ENCODE measurements around the gene TOM1L2.

Gene TOM1L2

GRCh38 chr17:17994271-17995069 is 22.3 kb upstream of the TOM1L2 start:
- DNase-seq (ENCODE audit: low read depth): no peak

- no peak for DNase-seq (ENCODE audit: low read depth)
Observed at GRCh38 chr17:17993852-17994251, 21.7 kb upstream of the TOM1L2 start.

DNA sequence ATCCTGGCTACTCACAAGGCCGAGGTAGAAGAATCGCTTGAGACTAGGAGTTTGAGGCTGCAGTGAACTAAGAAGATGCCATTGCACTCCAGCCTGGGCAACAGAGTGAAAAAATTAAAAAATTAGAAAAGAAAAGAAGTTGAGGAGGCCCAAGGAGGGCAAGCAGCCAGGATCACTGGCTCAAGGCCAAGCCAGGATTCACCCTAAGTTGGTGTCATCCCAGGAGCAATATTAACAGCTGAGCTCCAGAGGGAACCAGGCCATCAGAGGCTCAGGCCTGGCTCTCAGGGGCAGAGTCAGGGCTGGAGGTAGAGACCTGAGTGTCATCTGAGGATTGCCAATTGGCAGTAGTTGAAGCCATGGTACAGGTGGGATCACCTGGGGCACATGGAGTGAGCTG is 21.2 kb upstream of the TOM1L2 start:
- DNase-seq (ENCODE audit: low read depth): no peak

DNA sequence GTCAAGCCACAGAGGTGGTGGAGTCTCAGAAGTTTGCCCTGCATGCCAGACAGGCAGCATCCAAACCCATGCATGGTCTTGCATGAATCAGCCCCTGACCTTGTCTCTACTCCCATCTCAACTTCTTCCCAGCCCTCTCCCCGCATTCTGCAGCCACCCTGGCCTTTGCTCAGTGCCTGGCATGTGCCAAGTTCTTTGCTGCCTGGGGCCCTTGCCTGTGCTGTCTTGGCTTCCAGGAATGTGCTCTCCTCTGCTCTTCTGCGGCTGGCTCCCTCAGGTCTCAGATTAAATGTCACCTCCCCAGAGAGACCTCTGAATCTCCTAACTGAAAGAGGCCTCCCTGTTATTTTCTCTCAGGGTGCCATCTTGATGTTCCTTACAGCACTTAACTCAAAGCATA is 18.1 kb upstream of the TOM1L2 start:
- DNase-seq (ENCODE audit: low read depth): no peak

DNA sequence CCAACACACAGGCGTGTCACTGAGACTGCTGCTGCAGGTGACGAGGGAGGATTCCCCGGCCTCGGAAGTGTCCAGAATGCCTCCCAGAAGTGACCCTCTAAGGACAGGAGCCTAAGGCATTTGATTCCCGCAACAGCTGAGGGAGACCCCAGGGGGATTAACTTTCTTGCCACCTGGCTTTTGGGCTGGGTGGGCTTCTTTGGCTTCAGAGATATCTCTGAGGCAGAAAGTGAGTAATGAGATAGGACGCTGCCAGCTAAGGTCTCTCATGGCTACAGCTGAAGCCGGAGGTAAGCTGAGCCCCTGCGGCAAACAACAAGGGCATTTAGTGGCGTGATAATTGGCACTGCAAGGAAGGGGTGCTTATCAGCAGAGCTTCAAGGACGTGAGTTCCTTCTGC is 17.4 kb upstream of the TOM1L2 start:
- no peak for DNase-seq (ENCODE audit: low read depth)

- DNase-seq (ENCODE audit: low read depth): no peak
Observed at GRCh38 chr17:17989081-17989480, 16.9 kb upstream of the TOM1L2 start.

DNA sequence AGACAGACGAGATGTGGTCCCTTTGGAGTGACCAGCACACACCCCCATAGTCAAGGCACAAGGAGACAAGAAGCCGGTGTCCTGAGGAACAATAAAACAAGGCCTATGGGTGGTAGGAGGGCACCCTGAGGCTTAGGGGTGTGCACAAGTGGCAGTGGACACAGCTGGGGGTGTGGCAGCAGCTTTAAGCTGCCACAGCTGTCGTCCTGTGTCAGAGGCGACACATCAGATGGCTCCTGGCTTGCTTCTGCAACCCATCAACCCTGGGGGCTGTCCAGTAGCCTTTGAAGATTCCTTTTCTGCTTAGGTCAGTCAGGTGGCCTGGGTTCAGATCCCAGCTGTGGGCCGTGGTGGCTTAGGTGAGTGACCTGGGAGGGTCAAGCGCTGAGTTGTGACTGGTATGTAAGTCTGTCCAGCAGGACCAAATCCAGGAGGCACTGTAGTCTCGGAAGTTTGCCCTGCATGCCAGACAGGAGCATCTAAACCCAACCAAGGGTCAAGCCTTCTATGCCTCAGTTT is 16.3 kb upstream of the TOM1L2 start:
- DNase-seq (ENCODE audit: low read depth): no peak

DNA sequence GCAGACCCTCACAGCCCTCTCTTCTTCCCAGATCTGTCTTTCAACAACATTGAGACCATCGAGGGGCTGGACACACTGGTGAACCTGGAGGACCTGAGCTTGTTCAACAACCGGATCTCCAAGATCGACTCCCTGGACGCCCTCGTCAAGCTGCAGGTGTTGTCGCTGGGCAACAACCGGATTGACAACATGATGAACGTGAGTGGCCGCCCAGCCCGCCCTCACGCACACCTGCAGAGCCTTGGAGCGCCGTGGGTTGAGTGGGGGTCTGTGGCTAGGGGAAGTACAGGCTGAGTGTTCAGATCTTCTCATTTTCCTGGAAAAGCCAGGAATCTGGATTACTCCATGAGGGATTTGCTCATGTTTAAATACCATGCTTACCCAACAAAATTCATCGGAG is 15.7 kb upstream of the TOM1L2 start:
- DNase-seq (ENCODE audit: low read depth): no peak

- no peak for DNase-seq (ENCODE audit: low read depth)
Observed at GRCh38 chr17:17987187-17987896, 15.1 kb upstream of the TOM1L2 start.

DNA sequence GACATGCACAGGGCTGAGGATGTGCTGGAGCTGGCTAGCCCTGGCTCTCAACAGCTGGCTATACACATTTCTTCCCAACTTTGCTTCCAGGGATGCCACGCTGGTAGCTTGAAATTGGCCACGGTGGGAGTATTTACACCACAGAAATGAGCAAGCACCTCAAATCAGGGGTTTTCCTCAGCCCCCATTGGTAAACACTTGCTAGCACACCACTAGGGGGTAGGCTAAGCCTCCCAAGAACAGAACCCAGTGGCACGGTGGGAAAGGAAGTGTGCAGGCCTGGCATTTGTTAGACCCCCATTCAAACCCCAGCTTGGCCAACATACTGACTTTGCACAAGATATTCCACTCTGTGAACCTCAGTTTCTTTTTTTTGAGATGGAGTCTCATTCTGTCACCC is 13.4 kb upstream of the TOM1L2 start:
- DNase-seq (ENCODE audit: low read depth): no peak

- DNase-seq (ENCODE audit: low read depth): no peak
Observed at GRCh38 chr17:17985153-17985552, 13.0 kb upstream of the TOM1L2 start.

GRCh38 chr17:17983776-17984175 is 11.6 kb upstream of the TOM1L2 start:
- DNase-seq (ENCODE audit: low read depth): no peak

GRCh38 chr17:17983376-17983775 is 11.2 kb upstream of the TOM1L2 start:
- DNase-seq (ENCODE audit: low read depth): no peak

DNA sequence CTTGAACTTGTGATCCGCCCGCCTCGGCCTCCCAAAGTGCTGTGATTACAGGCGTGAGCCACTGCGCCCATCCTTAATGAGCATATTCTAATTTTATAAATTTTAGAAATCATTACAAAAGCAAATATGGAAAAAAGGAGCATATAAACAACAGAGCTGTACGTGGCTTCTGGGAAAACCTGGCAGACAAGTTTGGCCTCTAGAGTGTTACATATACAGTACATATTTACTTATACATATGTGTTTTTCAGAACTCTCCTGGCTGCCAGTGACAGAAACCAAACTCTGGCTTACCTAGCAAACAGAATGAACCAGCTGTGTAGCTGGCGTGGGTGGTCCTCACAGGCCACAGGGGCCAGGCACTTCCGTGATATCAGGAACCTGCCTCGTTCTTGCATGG is 10.6 kb upstream of the TOM1L2 start:
- DNase-seq (ENCODE audit: low read depth): no peak

- DNase-seq (ENCODE audit: low read depth): no peak
Observed at GRCh38 chr17:17981330-17981729, 9.1 kb upstream of the TOM1L2 start.

GRCh38 chr17:17979778-17980177 is 7.6 kb upstream of the TOM1L2 start:
- no peak for DNase-seq (ENCODE audit: low read depth)

DNA sequence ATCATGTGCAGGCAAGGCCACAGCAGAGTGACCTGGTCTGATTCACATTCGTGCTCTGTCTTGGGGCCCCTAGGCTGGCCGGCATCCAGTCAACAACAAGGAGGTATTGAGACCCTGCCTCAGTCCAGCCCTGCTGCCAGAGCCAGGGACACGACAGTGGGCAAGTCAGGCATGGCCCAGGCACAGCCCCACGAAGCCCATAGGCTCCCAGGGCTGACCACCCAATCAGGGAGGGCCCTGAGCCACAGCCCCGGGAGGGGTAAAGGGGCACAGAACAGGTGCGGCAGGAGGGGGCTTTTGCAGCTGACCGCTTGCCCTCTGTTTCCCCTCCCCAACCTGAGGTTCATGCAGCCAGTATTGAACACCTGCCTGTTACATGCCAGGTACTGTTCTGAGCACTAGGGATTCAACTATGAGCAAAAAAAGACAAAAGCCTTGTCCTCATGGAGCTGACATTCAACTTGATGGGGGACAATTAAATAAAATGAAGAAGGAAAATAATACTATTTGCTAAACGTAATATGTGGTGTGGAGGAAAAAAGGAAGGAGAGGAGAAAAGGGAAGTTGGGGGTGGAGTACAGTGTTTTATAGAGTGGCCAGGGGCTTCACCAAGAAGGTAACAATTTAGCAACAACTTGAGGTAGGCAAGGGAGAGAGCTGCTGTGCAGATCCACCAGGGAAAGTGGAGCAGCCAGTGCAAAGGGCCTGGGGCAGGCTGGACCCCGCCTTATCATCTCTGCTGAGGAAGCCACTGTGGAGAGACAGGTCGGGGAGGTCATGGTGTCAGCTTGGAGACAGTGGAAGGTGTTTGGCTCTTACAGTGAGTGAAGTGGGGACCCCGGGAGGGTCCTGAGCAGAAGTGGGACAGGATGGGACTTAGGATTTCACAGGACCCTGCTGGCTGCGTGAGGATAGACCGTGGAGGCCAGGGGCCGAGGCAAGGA is 6.6 kb upstream of the TOM1L2 start:
- no peak for DNase-seq (ENCODE audit: low read depth)

DNA sequence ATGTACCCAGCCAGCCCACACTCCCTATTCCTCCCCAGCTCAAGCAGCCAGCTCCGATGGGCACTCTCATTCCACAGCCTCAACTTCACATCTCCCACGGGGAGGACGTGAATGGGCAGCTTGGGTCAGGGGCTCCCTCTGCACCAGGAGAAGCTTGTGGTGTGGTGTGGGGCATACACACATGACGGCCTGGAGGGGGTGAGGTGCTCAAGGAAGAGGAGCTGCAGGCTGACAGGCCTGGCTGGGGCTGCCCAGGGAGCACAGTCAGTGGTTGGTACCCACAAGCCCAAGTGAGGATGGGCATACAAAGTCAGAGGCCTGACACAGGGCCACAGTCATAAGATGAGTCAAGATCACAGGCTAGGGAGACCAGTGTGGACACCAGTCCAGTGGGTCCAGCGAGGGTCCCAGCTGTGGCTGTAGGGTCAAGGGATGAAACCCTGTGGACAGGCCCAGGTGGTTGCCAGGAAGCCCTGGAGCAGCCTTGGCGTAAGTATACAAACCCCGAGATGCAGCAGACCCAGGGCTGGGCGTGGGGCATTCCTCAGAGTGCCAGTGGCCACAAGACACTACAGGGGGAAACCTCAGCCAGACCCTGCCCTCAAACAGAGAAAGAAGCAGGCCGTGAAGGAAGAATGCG is 4.9 kb upstream of the TOM1L2 start:
- DNase-seq (ENCODE audit: low read depth): no peak

DNA sequence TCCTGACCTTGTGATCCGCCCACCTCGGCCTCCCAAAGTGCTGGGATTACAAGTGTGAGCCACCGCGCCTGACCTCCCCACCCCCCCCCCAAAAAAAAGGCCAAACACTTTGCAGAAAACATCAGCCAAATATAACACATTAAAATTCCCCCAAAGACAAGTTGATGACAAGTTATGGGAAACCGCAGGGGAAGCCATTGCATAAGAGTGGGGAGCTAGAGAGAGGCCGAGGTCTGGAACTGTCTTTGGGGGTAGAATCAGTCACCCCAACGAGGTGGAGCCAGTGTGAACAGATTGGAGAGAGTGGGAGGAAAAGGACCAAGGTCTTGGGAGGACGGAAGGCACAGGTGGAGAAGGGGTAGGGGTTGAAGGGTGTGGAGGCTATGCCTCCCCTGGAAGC is 3.2 kb upstream of the TOM1L2 start:
- DNase-seq (ENCODE audit: low read depth): no peak

DNA sequence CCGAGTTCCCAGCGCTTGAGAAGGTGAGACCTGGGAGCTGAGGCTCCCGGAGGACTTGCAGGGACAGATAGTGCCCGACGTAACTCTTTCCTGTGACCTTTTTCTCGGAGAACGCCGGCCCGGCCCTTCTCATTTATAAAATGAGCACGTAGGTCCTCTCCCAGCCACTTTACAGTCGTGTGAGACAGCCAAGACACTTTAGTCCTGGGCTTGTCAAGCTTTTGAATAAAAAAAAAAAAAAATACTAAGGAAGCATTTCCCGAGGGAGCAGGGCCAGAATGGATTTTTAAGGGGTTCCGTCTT is 703 bp upstream of the TOM1L2 start:
- DNase-seq (ENCODE audit: low read depth): no peak

DNA sequence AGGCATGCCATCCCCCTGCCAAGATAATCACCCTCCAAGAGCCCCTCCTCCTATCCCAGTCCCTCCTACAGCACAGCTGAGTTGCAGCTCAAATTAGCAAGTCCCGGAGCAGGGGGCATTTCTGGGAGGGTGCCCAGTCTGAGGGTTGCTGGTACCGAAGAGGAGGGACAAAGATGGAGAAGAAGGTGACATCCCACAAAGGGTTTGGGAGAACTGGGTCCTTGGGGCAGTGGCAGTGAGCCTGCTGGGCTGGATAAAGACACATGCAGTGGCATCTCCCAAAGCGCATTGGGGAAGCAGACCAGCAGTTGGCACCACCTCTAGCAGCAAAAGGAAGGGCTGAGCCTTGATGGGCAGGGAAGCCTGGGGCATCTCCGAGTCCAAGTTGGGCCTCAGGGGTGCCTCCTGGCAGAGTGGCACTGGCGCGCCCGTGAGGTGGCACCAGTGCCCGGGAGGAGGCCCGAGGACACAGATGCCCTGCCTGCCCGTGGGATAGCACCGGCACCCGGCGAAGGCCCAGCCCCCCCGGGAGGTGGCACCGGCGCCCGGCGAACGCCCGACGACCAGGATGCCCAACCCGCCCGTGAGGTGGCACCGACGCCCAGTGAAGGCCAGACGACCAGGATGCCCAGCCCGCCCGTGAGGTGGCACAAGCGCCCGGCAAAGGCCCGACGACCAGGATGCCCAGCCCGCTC is 622 bp downstream of the TOM1L2 start:
- no peak for DNase-seq (ENCODE audit: low read depth)
